WTC11 (cell line): ENCODE measurements around the gene RUSC2.
"Not testable (repeated sequence)": the region's sequence is repeated elsewhere in the genome, so short reads cannot be mapped to it uniquely, and the experiment has no call there.

Experiments
- ATF1 ChIP-seq: sonication (generic); formaldehyde crosslinking; IDR thresholded peaks from 2 replicates; pipeline ENCODE4 v1.8.1; 2023; ENCODE audit warnings: mild to moderate bottlenecking, moderate library complexity, missing genetic modification reagents
- ATF2 ChIP-seq: sonication (generic); formaldehyde crosslinking; IDR thresholded peaks from 2 replicates; pipeline ENCODE4 v1.8.1; 2022; ENCODE audit warnings: low read depth, missing genetic modification reagents, borderline replicate concordance
- ATF6 ChIP-seq: sonication (generic); formaldehyde crosslinking; IDR thresholded peaks from 2 replicates; pipeline ENCODE4 v1.8.1; 2023; ENCODE audit warnings: mild to moderate bottlenecking, missing genetic modification reagents
- CBFB ChIP-seq: sonication (generic); formaldehyde crosslinking; IDR thresholded peaks from 2 replicates; pipeline ENCODE4 v1.8.1; 2022; ENCODE audit warnings: mild to moderate bottlenecking, low read depth, missing genetic modification reagents
- CTCF ChIP-seq: fragments of 200-600 bp; IDR thresholded peaks from 2 replicates; pipeline ENCODE4 v1.8.0; 2022; ENCODE audit warnings: antibody characterized with exemption
- E2F5 ChIP-seq: sonication (generic); formaldehyde crosslinking; IDR thresholded peaks from 2 replicates; pipeline ENCODE4 v1.8.1; 2022; ENCODE audit warnings: mild to moderate bottlenecking, moderate library complexity, missing genetic modification reagents
- ESRRA ChIP-seq: sonication (generic); formaldehyde crosslinking; IDR thresholded peaks from 2 replicates; pipeline ENCODE4 v1.8.1; 2022; ENCODE audit warnings: mild to moderate bottlenecking, missing genetic modification reagents, borderline replicate concordance
- HMGA2 ChIP-seq: fragments of 250-450 bp; sonication (Bioruptor Pico); IDR thresholded peaks from 2 replicates; pipeline ENCODE4 v1.4.0; 2021; ENCODE audit warnings: mild to moderate bottlenecking, moderate library complexity
- MYBL2 ChIP-seq: sonication (generic); formaldehyde crosslinking; IDR thresholded peaks from 2 replicates; pipeline ENCODE4 v1.8.1; 2023; ENCODE audit warnings: mild to moderate bottlenecking, moderate library complexity, missing genetic modification reagents
- SMAD3 ChIP-seq: sonication (generic); formaldehyde crosslinking; IDR thresholded peaks from 2 replicates; pipeline ENCODE4 v1.8.0; 2022; ENCODE audit warnings: missing genetic modification reagents, mild to moderate bottlenecking, borderline replicate concordance
- SP1 ChIP-seq: sonication (generic); formaldehyde crosslinking; conservative IDR thresholded peaks from 2 replicates; pipeline ENCODE4 v1.8.1; 2022; ENCODE audit warnings: missing genetic modification reagents
- USF2 ChIP-seq: sonication (generic); formaldehyde crosslinking; IDR thresholded peaks from 2 replicates; pipeline ENCODE4 v1.8.1; 2023; ENCODE audit warnings: mild to moderate bottlenecking, missing genetic modification reagents, moderate library complexity
- ZNF121 ChIP-seq: sonication (generic); formaldehyde crosslinking; IDR thresholded peaks from 2 replicates; pipeline ENCODE4 v1.8.0; 2023; ENCODE audit warnings: missing genetic modification reagents
- ZNF416 ChIP-seq: fragments of 250-450 bp; sonication (Bioruptor Pico); IDR thresholded peaks from 2 replicates; pipeline ENCODE4 v1.9.0; 2021; ENCODE audit warnings: mild to moderate bottlenecking, inconsistent platforms

GRCh38 chr9:35523556-35523955 is 33.6 kb downstream of the RUSC2 start:
- not testable (repeated sequence) for TF ChIP-seq CTCF; CBFB (CRISPR knock-in tag); USF2 (CRISPR knock-in tag); ZNF121 (CRISPR knock-in tag); E2F5; HMGA2 (CRISPR knock-in tag); SMAD3 (CRISPR knock-in tag); SP1 (CRISPR knock-in tag); MYBL2 (CRISPR knock-in tag); ATF6; ZNF416; ATF2 (CRISPR knock-in tag); ESRRA (CRISPR knock-in tag); ATF1 (CRISPR knock-in tag)
